Lower lobe of right lung (tissue), 2 donors: ENCODE results near the gene SWT1. TPM values are rescaled to one million over a fixed set of nuclear protein-coding genes. Genes with fewer than 3 reads are reported as not detected.

Experiments
- ATAC-seq, 2 donors: fragments of 200-7000 bp; cut with Tn5 transposase; one replicate each; pipeline ENCODE4 v1.9.1; 2020 to 2022; ENCODE audit warnings: mild to moderate bottlenecking in 2 of 2, moderate library complexity in 2 of 2
- DNase-seq: peaks from one replicate; pipeline ENCODE4 v3.0.0-alpha.2; 2020
- H3K27ac ChIP-seq: fragments of 200-600 bp; one replicate; pipeline ENCODE4 v1.8.0; 2022
- H3K27me3 ChIP-seq: fragments of 200-600 bp; one replicate; pipeline ENCODE4 v1.8.0; 2022; ENCODE audit warnings: low read depth
- H3K36me3 ChIP-seq: fragments of 200-600 bp; one replicate; pipeline ENCODE4 v1.8.0; 2022; ENCODE audit warnings: mild to moderate bottlenecking
- H3K4me1 ChIP-seq: fragments of 200-600 bp; one replicate; pipeline ENCODE4 v1.8.0; 2022
- H3K4me3 ChIP-seq: fragments of 200-600 bp; one replicate; pipeline ENCODE4 v1.8.0; 2022; ENCODE audit warnings: mild to moderate bottlenecking
- H3K9me3 ChIP-seq: fragments of 200-600 bp; one replicate; pipeline ENCODE4 v1.8.0; 2022
- intact Hi-C: fragments of 100-400 bp; cut with DNase I; formaldehyde crosslinking; loops from one replicate; pipeline ENCODE4 v1.11.0; 2022
- total RNA-seq: library from RNA; stranded (reverse); fragmentation: NEBNext Ultra II Directional; extraction: Animal tissue kit (Norgen Biotek cat#: 25700); gene quantifications from one replicate; pipeline ENCODE4 v1.2.1, GENCODE V29; 2021
- TF ChIP-seq, protein P1 (sequence below): fragments of 200-600 bp; IDR thresholded peaks from one replicate; pipeline ENCODE4 v1.8.0; 2022; ENCODE audit warnings: antibody characterized with exemption, mild to moderate bottlenecking
- donor health status: DM: no; HTN: yes; CAD: no; lungs with severe emphysema.

Gene SWT1
- total RNA-seq, 1 donor from 2014 or later, result 7.4 TPM

- intact Hi-C loops, result no loop called here
- ATAC-seq (peak in 1 of 2 donors; percentile 14), DNase-seq (no peak)
- H3K4me1 ChIP-seq, result no peaks in the 10 kb centered on the region
- TF ChIP-seq, protein P1, sequence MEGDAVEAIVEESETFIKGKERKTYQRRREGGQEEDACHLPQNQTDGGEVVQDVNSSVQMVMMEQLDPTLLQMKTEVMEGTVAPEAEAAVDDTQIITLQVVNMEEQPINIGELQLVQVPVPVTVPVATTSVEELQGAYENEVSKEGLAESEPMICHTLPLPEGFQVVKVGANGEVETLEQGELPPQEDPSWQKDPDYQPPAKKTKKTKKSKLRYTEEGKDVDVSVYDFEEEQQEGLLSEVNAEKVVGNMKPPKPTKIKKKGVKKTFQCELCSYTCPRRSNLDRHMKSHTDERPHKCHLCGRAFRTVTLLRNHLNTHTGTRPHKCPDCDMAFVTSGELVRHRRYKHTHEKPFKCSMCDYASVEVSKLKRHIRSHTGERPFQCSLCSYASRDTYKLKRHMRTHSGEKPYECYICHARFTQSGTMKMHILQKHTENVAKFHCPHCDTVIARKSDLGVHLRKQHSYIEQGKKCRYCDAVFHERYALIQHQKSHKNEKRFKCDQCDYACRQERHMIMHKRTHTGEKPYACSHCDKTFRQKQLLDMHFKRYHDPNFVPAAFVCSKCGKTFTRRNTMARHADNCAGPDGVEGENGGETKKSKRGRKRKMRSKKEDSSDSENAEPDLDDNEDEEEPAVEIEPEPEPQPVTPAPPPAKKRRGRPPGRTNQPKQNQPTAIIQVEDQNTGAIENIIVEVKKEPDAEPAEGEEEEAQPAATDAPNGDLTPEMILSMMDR, result no peak
- H3K27me3 ChIP-seq, result no peaks in the 10 kb centered on the region
- H3K9me3 ChIP-seq, result no peaks in the 10 kb centered on the region
- H3K36me3 ChIP-seq, result peaks cover 85% of the 10 kb centered on the region
- no peak overlapping the region for H3K4me3 ChIP-seq
- no peak overlapping the region for H3K27ac ChIP-seq
These were observed 27.3 kb upstream of the SWT1 start for GRCh38 chr1:185129708-185130107.

DNA sequence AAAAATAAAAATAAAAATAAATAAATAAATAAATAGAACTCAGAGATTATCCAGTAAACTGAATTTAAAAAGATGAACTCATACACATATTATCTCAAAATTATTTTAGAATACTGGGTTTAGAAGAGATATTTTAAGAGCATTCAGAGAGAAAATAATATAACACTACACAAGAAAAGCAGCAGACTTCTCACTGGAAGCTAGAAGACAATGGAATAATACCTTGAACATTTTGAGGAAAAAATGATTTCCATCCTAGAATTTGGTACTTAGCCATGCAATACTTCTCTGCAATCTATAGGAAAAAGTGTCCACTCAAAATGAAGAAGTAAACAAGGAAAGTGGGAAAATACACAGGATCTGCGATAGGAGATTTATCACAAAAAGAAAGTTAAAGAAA, 24.4 kb upstream of the SWT1 start:
- H3K27me3 ChIP-seq, result no peaks in the 10 kb centered on the region
- intact Hi-C loops, result no loop called here

DNA sequence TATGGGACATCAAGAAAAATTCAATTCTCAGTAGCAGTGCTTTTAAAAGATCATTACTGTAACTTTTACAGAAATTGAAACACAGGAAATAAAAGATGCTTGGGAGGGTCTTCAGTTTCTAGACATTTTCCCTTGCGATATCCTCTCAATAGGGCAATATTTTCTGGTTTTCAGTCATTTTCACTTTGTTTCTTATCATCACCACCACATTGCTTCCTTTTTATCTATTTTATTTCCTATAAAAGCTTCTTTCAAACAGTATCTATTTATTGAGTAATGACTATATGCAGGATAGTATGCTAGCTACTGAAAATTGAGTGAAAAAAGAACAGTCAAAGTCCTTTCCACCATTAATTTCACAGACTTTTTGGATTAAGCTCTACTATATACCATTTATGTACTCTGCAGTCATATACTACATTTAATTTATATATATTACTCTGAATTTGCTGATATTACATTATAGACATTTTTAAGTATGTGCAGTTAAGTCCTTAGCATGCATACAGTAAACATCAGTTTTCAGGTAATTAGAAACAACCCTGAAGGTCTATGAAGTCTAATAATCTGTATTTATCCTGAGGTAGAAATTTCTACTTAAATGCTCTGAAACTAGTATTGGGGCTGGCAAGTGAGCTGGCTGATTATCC, 18.9 kb upstream of the SWT1 start:
- no peaks in the 10 kb centered on the region for H3K4me1 ChIP-seq
- intact Hi-C loops, result no loop called here
- TF ChIP-seq, protein P1, result no peak
- no peak overlapping the region for H3K27ac ChIP-seq
- H3K27me3 ChIP-seq, result no peaks in the 10 kb centered on the region
- no peak for ATAC-seq
- H3K9me3 ChIP-seq, result no peaks in the 10 kb centered on the region
- H3K4me3 ChIP-seq, result no peak overlapping the region
- peaks cover 85% of the 10 kb centered on the region for H3K36me3 ChIP-seq
- DNase-seq, result no peak

More for the DNA sequence above, 24.4 kb upstream of the SWT1 start:
- Histone ChIP-seq H3K36me3 (peaks cover 73% of the 10 kb centered on the region), H3K4me3 (no peak overlapping the region), H3K9me3 (no peaks in the 10 kb centered on the region), H3K27ac (no peak overlapping the region), H3K4me1 (no peaks in the 10 kb centered on the region)
- ATAC-seq, result no peak
- TF ChIP-seq, protein P1, result no peak
- DNase-seq, result no peak

DNA sequence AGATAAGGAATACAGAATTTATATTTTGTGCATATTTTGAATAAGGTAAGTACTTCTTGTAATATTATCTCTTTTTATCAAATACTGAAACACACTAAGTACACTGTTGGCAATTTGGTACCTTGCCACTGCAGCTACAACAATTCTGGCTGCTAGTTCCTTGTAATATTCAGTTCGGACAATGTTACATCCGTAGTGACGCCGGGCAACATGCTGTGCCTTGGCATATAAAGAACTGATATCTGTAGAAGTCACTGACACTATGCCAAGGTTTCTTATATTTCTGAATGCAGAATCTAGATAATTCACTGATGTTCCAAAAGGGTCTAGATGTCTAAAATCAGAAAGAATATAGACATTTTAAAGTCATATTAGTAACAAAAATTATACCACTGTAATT, 17.7 kb upstream of the SWT1 start:
- Histone ChIP-seq H3K9me3 (no peaks in the 10 kb centered on the region), H3K27ac (no peak overlapping the region), H3K4me3 (no peak overlapping the region), H3K36me3 (peaks cover 86% of the 10 kb centered on the region), H3K27me3 (no peaks in the 10 kb centered on the region), H3K4me1 (no peaks in the 10 kb centered on the region)
- intact Hi-C loops, result no loop called here
- ATAC-seq (no peak), DNase-seq (no peak)
- TF ChIP-seq, protein P1, result no peak

DNA sequence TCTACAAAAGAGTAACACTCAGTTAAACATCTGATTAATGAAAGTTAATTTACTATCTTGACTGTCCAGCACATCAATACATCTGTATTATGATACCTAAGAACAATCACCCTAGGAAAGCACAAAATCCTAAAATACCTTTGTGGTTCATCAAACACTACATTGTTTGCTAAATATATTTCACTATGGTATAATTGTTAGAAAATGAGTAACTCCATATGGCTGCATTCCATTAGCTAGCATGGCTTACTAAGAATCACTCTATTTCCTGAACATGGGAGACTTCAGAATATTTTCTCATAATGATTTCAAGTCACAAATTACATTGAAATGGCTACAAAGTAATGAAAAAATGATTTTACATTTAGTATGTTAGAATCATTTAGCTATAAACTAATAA, 12.7 kb upstream of the SWT1 start:
- no peak for ATAC-seq
- no peak overlapping the region for H3K27ac ChIP-seq
- intact Hi-C loops, result no loop called here
- H3K27me3 ChIP-seq, result no peaks in the 10 kb centered on the region
- no peak overlapping the region for H3K4me3 ChIP-seq
- no peak for DNase-seq
- H3K4me1 ChIP-seq, result no peaks in the 10 kb centered on the region
- peaks cover 98% of the 10 kb centered on the region for H3K36me3 ChIP-seq
- TF ChIP-seq, protein P1, result no peak
- H3K9me3 ChIP-seq, result no peaks in the 10 kb centered on the region
